Measurements from ENCODE around the gene TRIM28. TPM values are rescaled to one million over a fixed set of nuclear protein-coding genes. Genes with fewer than 3 reads are reported as not detected.

TRIM28 gene
- total RNA-seq, 4 donors from 2014 or later: 164 to 281 (median 196) TPM

DNA sequence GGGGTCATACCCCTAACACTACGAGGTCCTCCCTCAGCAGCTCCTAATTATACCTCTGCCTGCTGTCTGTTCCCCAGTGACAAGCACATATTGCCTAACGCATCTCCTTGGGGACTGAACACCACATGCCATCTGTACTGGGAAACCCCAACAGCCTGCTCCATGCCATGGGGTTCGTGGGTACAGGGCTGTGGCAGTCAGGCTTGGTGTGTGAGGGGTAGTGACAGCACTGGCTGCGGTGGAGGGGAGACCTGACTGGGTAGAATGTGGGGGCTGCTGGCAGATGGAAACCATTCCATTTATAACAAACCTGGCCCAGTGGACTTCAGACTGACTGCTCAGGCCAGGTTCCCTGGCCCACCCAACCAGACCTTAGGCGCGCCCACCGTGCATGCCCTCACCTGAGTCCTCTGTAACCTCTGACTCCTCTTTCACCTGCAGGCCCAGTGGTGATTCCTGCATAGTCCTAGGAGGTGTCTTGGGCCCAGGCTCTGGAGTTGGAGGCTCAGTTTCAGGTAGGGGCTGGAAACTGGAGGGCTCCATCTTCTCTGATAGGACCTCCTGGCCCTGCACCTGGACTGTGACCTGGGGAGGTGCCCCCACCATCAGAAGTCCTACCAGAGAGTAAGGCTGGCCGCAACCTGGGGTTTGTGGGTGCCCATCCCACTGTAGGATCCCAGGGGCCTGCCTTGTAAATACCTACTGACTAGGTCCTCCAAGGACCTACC lies 26.2 kb downstream of the TRIM28 start:
- no peak overlapping the region for H3K27ac ChIP-seq
- H3K27me3 ChIP-seq: no peaks in the 10 kb centered on the region
- H3K4me1 ChIP-seq: peaks cover 0 to 12% (median 7%) of the 10 kb centered on the region in 4 donors
- no peak for TF ChIP-seq POLR2A (IDR thresholded peaks at IDR 0.05)
- TF ChIP-seq, protein P1, sequence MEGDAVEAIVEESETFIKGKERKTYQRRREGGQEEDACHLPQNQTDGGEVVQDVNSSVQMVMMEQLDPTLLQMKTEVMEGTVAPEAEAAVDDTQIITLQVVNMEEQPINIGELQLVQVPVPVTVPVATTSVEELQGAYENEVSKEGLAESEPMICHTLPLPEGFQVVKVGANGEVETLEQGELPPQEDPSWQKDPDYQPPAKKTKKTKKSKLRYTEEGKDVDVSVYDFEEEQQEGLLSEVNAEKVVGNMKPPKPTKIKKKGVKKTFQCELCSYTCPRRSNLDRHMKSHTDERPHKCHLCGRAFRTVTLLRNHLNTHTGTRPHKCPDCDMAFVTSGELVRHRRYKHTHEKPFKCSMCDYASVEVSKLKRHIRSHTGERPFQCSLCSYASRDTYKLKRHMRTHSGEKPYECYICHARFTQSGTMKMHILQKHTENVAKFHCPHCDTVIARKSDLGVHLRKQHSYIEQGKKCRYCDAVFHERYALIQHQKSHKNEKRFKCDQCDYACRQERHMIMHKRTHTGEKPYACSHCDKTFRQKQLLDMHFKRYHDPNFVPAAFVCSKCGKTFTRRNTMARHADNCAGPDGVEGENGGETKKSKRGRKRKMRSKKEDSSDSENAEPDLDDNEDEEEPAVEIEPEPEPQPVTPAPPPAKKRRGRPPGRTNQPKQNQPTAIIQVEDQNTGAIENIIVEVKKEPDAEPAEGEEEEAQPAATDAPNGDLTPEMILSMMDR (IDR thresholded peaks at IDR 0.05): no peak
- DNase-seq: peak; percentile 11 to 39 (median 33)
- no peak overlapping the region for H3K4me3 ChIP-seq
- H3K36me3 ChIP-seq: peaks cover 0 to 23% (median 0%) of the 10 kb centered on the region in 3 donors
- no peaks in the 10 kb centered on the region for H3K9me3 ChIP-seq

DNA sequence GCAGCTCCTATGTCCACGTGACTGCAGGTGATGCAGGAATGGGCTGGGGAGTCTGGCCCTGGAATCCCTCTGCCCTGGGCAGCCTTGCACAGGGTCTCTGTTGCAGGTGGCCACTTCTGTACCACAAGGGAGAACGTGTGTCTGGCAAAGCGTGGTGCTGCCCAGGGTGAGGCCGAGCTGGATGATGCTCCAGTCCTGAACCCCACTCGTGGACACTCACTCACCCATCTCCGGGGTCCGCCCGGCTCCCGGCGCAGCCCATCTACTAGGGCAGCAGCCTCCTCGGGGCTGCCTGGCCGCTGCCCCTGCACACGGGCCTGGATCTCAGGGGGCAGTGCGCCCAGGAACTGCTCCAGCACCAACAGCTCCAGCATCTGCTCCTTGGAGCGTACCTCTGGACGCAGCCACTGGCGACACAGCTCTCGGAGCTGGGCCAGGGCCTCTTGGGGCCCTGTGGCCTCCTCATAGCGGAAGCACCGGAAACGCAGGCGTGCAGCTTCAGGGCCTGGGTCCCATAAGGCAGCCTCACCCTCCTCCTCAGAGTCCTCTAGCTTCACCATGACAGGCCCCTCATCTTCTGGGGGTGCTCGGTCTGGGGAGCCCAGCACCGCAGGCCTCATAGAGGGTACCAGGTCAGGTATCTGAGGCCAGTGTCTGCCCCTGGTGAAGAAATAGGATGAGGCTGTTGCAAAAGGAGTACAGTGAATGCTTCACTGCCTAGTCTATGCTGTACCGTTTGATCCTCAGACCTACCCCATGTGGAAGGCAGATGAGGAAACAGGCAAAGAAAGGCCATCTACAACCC lies 27.1 kb downstream of the TRIM28 start:
- Histone ChIP-seq H3K36me3 (peaks cover 0 to 23% (median 0%) of the 10 kb centered on the region in 3 donors), H3K27me3 (no peaks in the 10 kb centered on the region), H3K27ac (no peak overlapping the region), H3K9me3 (no peaks in the 10 kb centered on the region), H3K4me3 (no peak overlapping the region), H3K4me1 (peaks cover 0 to 12% (median 7%) of the 10 kb centered on the region in 4 donors)
- no peak for TF ChIP-seq POLR2A (IDR thresholded peaks at IDR 0.05)
- TF ChIP-seq, protein P1 (IDR thresholded peaks at IDR 0.05): no peak
- peak; percentile 9 to 45 (median 43) for DNase-seq

DNA sequence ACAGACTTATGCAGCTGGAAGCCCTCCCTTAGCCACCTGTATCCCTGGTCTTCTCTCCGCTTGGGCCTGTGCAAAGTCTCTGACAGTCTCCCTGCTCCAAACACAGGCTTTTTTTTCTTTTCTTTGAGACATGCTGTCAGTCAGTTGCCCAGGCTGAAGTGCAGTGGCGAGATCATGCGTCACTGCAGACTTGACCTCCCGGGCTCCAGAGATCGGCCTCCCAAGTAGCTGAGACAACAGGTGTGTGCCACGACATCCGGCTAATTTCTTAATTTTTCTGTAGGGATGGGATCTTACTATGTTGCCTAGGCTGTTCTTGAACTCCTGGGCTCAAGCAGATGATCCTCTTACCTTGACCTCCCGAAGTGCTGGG lies 27.7 kb downstream of the TRIM28 start:
- DNase-seq: peak; percentile 16 to 41 (median 36)
- no peak overlapping the region for H3K27ac ChIP-seq
- H3K4me3 ChIP-seq: no peak overlapping the region
- peaks cover 0 to 12% (median 7%) of the 10 kb centered on the region in 4 donors for H3K4me1 ChIP-seq
- H3K9me3 ChIP-seq: no peaks in the 10 kb centered on the region
- TF ChIP-seq, protein P1 (IDR thresholded peaks at IDR 0.05): no peak
- no peak for TF ChIP-seq POLR2A (IDR thresholded peaks at IDR 0.05)
- no peaks in the 10 kb centered on the region for H3K27me3 ChIP-seq
- H3K36me3 ChIP-seq: peaks cover 0 to 23% (median 0%) of the 10 kb centered on the region in 3 donors

DNA sequence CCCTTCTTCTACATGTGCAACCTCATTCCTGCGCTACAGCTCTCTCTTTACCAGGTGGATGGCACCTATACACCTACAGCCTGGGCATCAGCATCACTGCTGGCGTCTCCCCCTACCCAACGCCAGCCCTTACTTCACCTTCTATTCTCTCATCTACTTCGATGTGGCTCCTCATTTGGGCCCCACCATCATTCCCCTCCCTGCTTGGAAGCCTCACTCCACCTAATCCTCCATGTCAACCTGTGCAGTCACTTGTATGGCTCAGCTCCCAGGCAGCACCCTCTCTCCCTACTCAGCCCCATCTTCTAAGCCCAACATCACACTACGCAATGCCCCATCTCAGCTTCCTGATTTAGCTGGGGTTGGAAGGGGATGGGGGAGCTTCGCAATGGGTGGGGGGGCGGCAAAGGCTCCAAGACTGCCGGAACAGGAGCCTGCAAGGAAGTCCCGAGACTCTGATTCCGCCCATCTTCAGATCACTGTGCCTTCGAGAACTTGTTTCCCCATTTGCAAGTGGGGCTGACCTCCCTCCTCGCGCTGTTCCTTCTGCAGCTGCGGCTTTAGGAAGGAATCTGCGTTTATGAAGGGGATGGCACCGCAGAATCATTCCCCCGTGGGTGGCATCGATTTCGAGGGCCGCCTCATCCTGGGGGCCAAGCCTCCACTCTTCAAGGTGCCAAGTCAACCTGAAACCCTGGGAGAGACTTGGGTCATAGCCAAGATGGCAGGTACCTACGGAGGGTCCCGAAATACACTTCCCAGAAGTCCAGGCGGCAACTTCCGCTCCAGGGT lies 28.4 kb downstream of the TRIM28 start:
- no peaks in the 10 kb centered on the region for H3K9me3 ChIP-seq
- peaks cover 0 to 23% (median 0%) of the 10 kb centered on the region in 3 donors for H3K36me3 ChIP-seq
- TF ChIP-seq, protein P1 (IDR thresholded peaks at IDR 0.05): no peak
- TF ChIP-seq POLR2A (IDR thresholded peaks at IDR 0.05): no peak
- H3K27me3 ChIP-seq: no peaks in the 10 kb centered on the region
- H3K4me1 ChIP-seq: peaks cover 0 to 12% (median 7%) of the 10 kb centered on the region in 4 donors
- H3K27ac ChIP-seq: peak overlapping the region; percentile 89 to 98 (median 96)
- peak in 1 of 3 donors; percentile 46 for DNase-seq
- H3K4me3 ChIP-seq: peak overlapping the region; percentile 53 to 76 (median 74)
